CD4-positive, alpha-beta T cell treated with Interleukin-6 at 100 ng/mL for 8 hours (primary cell): Measurements from ENCODE around the gene CLEC17A.
"Not testable (repeated sequence)": the region's sequence is repeated elsewhere in the genome, so short reads cannot be mapped to it uniquely, and the experiment has no call there.

Experiments
- DNase-seq: peaks from one replicate; pipeline ENCODE4 v3.0.0-alpha.2; 2020; ENCODE audit warnings: mixed read lengths, low spot score

Gene CLEC17A

DNA sequence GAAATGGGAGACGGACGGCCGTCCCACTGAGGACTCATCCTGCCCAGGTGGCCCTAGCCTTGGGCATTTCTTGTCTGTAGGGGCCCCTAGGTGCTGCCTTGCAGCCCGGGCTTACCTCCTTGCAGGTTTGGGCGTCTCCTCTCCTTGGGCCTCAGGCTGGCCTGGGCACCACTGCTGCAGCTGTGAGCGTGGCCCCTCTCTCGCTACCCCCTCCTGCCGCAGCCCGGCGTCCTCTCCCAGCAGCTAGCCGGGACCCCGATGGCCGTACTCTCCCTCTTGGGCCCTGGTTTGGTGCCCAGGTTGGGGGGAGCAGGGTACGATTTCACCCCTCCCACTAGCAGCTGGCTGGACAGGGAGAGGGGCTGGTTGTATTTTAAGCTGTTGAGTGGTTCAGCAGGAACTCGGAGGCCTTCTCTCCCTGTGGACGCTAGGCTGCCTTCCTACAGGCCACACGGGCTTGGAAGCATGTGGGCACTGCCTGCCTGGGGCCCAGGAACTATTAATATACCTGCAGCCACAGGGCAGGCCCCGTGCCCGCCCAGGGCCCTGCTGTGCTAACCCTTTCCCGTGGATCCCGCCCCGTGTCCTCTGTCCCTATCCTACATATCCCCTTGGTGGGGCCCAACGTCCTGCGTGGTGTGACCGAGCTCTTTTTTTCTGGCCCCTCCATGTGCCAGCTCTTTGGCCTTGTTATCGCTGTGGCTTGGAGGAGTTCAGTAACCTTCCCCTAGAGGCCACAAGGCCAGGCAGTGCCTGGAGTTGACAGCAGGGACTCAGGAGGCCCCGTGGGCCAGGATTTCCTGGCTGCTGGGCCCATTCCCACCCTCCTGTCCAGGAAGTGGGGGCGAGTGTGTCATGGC, 22.7 kb upstream of the CLEC17A start:
- no peak for DNase-seq

DNA sequence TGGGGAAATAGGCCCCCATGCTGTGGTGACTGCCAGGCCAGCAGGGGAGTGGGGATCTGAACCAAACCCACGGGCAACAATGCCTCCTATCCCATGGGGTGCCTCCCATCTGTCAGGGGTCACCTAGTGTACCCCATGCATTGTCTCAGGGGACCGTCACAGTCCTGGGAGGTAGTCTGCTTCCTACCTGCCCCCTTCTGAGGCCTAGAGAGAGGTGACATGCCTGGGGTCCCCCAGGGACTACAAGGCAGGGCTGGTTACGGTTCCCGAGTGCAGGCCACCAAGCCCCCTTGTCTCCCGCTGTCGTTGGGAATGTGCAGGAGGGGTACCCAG, 22.1 kb upstream of the CLEC17A start:
- DNase-seq: no peak

DNA sequence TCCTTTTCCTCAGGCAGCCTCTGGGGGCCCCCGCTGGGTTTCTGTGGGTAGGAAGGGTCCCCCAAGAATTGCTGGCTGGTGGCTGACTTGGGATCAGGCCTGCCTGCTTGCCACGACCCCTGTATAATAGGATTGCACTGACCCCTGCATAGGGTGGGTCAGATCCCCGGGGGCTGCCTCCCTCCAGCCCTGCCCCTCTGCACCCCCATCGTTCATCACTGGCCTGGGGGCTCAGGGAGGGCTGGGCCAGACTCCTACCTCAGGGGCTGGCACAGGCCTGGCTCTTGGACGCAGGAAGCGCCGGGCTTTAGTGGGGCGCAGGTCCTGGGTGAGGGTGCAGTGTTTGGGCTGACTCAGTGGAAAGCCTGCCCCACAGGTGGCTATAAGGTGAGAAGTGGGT, 21.6 kb upstream of the CLEC17A start:
- DNase-seq: no peak

DNA sequence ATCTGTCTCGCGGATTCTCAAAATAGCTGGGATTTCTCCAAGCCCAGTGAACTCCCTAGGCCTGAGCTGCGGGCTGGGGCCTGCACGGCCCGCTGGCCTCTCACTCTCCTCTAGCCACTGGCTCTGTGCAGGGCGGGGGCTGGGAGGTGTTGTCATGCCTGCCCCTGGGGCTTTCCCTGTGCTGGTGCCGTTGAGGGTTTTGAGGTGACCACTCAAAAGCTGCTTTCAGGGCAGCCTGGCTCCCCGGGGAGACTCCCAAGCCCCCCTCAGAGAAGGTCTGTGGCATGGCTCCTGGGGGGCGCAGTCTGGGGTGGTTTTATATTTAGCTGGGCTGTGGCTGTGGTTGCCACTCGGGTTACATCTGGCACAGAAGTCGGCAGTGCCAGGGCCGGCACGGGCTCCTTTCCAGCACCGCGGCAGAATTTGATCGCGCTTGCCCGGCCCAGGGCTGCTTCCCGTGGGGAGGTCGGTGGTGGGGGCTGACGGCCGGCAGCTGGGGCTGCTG, 21.0 kb upstream of the CLEC17A start:
- DNase-seq: no peak

DNA sequence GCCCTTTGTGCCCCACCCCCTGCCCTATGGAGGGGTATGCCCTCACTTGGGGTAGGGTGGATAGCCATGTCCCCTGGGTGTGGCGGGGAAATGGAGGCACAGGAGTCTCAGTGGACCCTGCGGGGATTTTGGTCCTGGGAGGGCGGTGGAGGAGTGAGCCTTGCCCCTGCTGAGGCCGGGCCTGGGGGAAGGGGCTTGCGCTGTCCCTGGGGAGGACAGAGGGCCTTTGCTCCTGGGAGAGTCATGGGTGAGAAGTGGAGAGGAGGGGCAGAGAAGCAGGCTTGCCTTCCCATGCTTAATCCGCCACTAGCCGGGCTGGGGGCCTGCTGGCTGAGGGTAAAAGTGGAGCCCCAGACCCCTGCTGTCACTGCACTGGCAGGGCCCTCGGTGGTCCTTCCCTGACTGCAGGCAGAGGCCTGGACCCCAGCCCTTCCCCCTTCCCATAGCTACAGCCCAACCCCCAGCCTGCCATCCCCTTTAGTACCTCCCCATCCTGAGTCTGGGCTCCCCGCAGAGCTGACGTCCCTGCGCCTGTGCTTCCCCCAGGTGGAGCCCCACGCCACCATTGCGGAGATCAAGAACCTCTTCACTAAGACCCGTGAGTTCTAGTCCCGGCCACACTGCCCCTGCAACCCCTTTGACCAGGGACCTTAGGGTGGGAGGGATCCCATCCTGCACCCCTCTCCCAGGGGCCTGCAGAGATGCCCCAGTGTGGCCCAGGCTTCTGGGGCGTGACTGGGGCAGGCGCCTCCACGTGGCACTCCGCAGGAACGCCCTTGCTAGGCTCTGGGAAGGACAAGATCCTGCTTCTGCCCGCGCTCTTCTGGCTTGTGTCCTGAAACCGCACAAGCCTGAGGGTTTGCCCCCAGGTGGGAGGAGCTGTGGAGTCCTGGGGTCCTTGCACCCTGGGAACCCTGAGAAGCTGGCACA, 20.0 kb upstream of the CLEC17A start:
- no peak for DNase-seq

DNA sequence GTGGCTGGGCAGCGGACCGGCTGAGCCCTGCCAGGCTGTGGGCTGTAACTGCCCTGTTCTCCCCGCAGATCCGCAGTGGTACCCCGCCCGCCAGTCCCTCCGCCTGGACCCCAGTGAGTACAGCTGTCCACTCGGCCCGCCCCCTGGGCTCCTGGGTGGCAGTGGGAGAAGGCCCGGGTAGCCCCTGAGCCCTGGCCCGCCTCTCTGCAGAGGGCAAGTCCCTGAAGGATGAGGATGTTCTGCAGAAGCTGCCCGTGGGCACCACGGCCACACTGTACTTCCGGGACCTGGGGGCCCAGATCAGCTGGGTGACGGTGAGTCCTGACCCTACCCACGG, 19.3 kb upstream of the CLEC17A start:
- DNase-seq: no peak

DNA sequence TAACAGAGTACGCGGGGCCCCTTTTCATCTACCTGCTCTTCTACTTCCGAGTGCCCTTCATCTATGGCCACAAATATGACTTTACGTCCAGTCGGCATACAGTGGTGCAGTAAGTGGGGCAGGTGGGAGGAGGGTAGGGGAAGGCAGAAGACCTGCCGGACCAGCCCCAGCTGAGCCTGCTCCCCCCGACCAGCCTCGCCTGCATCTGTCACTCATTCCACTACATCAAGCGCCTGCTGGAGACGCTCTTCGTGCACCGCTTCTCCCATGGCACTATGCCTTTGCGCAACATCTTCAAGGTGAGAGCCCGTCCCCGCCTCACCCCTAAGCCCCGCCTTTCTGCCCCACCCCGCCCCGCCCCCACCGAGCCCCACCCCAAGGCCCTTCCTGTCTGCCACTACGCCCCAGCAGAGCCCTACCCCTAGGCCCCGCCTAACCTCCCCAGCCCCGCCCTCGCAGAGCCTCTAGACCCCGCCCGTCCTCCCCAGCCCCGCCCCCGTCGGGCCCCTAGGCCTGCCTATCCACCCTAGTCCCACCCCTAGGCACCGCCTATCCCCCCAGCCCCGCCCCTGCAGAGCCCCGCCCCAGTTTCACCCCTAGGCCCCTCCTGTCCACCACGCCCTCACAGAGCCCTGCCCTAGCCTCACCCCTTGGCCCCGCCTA, 18.8 kb upstream of the CLEC17A start:
- no peak for DNase-seq

DNA sequence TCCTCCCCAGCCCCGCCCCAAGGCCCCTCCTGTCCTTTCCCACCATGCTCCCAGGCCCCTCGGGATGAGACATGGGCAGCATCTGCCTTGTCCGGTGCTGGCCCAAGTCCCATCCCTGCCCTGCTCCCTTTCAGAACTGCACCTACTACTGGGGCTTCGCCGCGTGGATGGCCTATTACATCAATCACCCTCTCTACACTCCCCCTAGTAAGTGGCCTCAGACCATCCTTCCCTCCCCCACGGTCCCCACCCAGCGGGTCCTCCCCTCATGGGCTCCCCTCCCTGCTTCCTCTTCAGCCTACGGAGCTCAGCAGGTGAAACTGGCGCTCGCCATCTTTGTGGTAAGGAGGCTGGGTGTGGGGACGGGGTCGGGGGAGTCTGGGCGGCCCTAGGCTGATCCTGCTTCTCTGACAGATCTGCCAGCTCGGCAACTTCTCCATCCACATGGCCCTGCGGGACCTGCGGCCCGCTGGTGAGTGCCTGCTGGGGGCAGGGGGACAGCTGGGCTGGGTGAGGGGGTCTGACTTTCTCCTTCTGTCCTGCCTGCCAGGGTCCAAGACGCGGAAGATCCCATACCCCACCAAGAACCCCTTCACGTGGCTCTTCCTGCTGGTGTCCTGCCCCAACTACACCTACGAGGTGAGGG, 18.1 kb upstream of the CLEC17A start:
- not testable (repeated sequence) for DNase-seq

DNA sequence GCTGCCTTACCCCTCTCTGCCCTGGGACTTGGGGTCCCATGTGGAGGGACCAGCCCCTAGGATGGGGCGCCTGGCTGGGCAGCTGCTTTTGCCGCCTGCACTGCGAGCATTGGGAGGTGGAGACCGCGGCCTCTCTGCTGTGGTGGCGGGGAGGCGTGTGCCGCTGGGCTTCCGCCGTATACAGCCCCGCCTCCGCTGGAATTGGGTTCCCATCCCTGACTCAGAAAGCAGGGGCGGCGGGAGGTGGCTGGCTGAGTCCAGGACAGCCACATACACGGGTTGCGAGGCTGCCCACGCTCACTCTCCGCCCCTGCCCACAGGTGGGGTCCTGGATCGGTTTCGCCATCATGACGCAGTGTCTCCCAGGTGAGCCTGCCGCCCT, 17.6 kb upstream of the CLEC17A start:
- DNase-seq: no peak

DNA sequence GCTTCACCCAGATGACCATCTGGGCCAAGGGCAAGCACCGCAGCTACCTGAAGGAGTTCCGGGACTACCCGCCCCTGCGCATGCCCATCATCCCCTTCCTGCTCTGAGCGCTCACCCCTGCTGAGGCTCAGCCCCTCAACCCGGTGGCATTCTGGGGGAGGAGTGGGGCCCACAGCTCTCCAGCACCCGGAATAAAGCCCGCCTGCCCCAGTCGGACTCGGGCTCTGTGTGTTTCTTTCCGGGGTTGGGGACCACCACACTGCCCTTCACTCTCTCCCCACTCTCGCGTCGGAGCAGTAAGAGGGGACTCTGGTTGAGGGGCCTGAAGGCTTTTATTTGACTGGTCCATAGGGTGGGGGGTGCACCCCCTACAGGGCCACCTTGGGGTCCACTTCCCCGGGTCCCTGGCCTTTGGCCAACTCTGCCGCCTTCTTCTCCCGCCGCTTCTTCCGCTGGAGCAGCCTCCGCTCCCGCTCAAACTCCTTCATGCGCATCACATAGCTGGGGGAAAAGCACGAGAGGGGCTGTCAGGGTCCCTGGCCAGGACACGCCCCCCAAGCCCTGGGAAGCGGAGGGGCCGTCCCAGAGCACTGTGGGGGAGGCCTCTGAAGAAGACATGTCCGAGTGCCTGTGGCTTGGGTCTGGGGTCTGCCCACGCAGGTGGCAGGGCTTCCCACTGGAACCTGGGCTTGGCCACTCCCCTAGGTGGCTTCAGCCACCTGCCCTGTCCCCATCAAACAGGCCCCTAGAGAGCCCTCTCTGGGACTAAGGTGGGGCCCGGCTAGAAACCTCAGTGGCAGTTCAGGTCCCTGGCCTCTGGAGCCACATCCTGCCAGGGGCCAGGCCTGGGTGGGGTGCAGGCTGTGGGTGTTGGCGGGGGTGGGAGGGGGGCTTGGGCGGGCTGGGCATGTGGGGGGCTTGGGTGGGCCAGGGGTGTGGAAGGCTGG, 16.8 kb upstream of the CLEC17A start:
- no peak for DNase-seq

DNA sequence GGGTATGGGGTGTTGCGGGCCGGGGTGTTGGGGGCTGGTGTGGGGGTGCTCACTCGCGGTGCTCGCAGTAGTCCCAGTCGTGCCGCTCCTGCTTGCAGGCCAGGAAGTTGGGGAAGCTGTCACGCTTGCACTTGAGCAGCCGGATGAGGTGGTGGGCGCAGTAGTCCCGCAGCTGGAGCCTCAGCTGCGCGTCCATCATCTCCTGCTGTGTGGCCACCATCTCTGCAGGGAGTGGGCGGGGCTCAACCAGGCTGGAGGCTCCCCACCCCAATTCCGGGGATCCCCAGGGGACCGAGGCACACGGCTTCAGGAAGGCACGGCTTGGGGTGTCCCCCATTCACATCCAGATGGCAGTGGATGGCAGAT, 16.2 kb upstream of the CLEC17A start:
- no peak for DNase-seq

DNA sequence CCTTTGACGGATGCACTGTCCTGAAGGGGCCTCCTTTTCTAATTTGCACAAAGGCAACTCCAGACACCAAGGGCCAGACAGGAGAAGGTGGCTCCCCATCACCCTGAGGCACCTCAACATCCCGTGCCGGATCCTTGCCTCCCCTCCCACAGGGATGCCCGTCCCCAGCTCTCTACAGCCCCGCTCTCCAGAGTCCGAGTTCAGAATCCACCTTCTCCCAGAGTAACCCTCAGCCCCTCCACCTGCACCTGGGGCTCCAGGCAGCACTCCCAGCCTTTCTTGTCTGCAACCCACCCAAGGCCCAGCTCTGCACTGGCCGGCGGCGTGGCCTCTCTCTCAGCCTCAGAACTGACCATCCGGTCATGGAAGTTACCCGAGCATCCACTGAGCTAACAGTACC, 15.8 kb upstream of the CLEC17A start:
- no peak for DNase-seq

DNA sequence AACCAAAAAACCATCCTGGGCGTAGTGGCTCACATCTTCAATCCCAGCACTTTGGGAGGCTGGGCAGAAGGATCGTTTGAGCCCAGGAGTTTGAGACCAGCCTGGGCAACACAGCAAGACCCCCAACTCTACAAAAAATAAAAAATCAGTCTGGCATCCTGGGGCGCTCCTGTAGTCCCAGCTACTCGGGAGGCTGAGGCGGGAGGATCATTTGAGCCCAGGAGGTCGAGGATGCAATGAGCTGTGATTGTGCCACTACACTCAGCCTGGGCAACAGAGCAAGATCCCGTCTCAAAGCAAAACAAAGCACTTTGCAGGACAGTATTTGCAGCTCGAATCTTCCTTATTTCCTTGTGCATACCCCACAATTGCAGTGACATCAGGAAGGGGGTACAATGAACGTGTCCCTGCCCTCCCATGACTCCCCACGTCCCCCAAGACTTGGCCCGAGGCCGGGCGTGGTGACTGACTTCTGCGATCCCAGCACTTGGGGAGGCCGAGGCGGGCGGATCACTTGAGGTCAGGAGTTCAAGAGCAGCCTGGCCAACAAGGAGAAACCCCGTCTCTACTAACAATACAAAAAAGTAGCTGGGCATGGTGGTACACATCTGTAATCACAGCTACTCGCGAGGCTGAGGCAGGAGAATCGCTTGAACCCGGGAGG, 11.9 kb upstream of the CLEC17A start:
- no peak for DNase-seq

DNA sequence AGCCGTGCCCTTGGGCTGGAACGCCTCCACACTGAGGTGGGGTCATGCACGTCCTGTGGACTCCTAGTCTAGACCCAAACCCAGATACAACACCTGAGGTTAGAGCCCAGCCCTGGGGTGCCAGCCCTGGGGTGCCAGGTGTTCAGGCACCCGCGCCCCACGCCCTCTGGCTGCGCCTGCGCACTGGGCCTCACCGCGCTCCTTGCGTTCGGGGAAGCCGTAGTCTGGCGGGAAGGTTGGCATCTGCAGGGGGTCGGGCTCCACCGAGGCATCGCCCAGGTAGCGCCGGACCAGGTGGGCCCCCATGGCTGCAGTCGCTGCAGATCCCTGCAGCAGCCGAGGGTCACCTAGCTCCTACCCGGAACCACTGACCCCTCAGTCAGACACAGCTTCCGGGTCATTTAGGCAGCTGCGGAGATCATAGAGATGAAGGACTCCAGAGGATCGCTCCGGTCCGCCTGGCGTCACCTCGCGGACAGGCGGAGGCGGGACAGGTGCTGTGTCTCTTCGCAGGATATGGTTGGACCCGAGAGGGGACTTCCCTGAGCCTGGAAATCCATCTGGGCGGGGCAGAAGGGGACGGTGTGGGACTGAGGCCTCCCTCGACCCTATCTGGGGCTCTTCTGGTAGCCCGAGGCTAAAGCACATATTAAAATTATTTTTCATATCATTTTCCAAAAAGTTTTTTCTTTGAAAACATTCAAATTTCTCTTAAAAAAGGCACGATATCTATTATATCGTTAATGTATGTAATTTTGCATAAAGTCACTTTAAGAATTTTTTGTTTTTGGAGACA, 11.0 kb upstream of the CLEC17A start, which contains the start of gene NDUFB7:
Gene NDUFB7, minus strand, starts transcription at position 372 of the 796 bp plus-strand sequence. Its CDS starts 66 bp downstream, at position 306.
- peak; percentile 92 for DNase-seq

DNA sequence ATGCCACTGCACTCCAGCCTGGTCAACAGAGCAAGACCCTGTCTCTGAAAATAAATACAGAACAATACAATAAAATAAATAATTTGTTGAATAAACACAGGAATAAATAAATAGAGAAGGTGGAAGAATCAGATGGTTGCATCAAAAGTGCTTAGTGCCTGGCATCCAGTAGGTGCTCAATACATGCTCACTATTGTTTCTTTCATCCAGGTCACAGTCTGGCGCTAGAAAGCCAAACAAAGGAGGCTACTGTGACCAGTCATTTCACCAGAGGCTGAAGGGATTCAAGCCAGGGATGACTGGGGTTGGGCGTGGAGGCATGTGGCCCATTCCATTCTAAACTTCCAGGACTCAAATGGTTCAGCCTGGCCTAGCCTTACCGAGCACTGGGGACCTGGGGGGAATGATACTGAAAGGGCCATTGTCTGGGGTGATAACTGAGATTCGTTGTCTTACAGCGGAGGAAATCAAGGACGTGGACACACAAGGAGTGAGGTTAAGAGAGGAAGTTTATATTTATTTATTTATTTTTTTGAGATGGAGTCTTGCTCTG, 7.4 kb upstream of the CLEC17A start:
- no peak for DNase-seq

DNA sequence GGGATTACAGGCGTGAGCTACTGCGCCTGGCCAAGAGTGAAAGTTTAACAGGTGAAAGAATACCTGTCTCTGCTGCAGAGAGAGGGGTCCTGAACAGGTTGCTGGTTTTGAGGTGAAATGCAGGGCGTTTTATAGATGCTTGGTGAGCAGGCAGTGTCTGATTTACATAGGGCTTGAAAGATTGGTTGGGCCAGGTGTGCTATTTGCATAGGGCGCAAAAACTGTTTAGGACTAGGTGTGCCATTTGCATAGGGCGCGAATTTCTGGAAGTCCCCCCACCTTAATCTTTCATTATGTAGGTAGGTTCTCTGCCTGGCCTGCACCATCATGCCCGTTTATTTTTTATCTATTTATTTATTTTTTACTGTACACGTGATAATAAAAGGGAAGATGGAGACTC, 6.5 kb upstream of the CLEC17A start:
- no peak for DNase-seq

DNA sequence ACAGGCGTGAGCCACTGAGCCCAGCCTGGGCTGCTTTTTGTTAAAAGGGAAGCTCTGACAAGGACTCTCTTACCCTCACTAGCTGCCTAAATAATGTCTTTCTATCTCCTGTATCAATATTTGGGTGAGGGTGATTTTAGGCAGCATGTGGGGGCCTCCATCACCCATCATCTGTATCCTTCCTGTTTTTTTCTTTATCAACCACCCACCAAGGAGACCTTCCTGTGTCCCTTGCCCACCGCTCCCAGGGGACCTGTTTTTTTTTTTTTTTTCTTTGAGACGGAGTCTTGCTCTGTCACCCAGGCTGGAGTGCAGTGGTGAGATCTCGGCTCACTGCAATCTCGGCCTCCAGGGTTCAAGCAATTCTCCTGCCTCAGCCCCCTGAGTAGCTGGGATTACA, 5.6 kb upstream of the CLEC17A start:
- DNase-seq: no peak

DNA sequence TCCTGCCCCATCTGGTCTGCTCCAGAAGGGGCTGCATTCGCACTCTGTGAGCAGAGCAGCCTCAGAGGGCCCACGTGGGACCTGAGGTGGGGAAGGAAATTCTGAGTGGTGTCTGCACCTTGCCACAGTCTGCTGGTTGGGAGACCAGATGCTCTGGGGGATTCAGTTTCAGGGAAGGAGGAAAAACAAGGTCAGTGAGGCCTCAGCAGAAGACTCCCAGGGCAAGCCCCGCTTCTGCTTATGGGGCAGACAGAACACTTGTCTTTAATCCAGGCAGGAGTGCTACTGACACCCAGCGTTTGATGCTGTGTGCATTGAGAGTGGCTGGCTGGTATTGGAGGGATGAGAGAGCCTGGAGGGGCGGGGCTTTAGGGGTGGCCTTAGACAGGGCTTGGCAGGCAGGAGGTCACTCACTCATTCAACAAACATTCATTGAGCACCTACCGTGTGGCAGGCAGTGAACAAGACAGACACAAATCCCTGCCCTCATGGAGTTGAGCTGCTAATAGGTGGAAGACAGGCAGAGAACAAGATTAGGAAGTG, 4.9 kb upstream of the CLEC17A start:
- no peak for DNase-seq
